Endothelial cell (in vitro differentiated cells): ENCODE results near the gene MYH7. TPM values are rescaled to one million over a fixed set of nuclear protein-coding genes. Genes with fewer than 3 reads are reported as not detected.

Experiments
- DNase-seq: peaks from one replicate; pipeline ENCODE4 v3.0.0; 2021; ENCODE audit warnings: low spot score
- H3K27ac Mint-ChIP-seq: one replicate; pipeline ENCODE4 v1.8.0; 2021; ENCODE audit warnings: mixed read lengths, inconsistent platforms; ENCODE audit not compliant: unreplicated experiment
- H3K27me3 Mint-ChIP-seq: one replicate; pipeline ENCODE4 v1.8.0; 2021; ENCODE audit warnings: mild to moderate bottlenecking, moderate library complexity, mixed read lengths, inconsistent platforms; ENCODE audit not compliant: unreplicated experiment
- H3K36me3 Mint-ChIP-seq: one replicate; pipeline ENCODE4 v1.8.0; 2021; ENCODE audit warnings: mild to moderate bottlenecking, low read depth, mixed read lengths, inconsistent platforms; ENCODE audit not compliant: unreplicated experiment
- H3K4me1 Mint-ChIP-seq: one replicate; pipeline ENCODE4 v1.8.0; 2021; ENCODE audit warnings: mild to moderate bottlenecking, mixed read lengths, inconsistent platforms; ENCODE audit not compliant: unreplicated experiment
- H3K4me3 Mint-ChIP-seq: one replicate; pipeline ENCODE4 v1.8.0; 2021; ENCODE audit warnings: mild to moderate bottlenecking, mixed read lengths, inconsistent platforms; ENCODE audit not compliant: unreplicated experiment
- H3K9me3 Mint-ChIP-seq: one replicate; pipeline ENCODE4 v1.8.0; 2021; ENCODE audit warnings: mixed read lengths, inconsistent platforms; ENCODE audit not compliant: unreplicated experiment
- total RNA-seq: library from RNA; stranded (reverse); fragmentation: NEBNext Ultra II Directional; extraction: Animal tissue kit (Norgen Biotek cat#: 25700); gene quantifications from one replicate; pipeline ENCODE4 v1.2.1, GENCODE V29; 2021; ENCODE audit not compliant: unreplicated experiment
- TF ChIP-seq, protein P1 (sequence below): fragments of 200-600 bp; sonication (generic); IDR thresholded peaks from one replicate; pipeline ENCODE4 v1.5.0; 2021; ENCODE audit warnings: antibody characterized with exemption; ENCODE audit not compliant: unreplicated experiment

Gene MYH7
- total RNA-seq, 1 donor from 2014 or later = 0.18 TPM

DNA sequence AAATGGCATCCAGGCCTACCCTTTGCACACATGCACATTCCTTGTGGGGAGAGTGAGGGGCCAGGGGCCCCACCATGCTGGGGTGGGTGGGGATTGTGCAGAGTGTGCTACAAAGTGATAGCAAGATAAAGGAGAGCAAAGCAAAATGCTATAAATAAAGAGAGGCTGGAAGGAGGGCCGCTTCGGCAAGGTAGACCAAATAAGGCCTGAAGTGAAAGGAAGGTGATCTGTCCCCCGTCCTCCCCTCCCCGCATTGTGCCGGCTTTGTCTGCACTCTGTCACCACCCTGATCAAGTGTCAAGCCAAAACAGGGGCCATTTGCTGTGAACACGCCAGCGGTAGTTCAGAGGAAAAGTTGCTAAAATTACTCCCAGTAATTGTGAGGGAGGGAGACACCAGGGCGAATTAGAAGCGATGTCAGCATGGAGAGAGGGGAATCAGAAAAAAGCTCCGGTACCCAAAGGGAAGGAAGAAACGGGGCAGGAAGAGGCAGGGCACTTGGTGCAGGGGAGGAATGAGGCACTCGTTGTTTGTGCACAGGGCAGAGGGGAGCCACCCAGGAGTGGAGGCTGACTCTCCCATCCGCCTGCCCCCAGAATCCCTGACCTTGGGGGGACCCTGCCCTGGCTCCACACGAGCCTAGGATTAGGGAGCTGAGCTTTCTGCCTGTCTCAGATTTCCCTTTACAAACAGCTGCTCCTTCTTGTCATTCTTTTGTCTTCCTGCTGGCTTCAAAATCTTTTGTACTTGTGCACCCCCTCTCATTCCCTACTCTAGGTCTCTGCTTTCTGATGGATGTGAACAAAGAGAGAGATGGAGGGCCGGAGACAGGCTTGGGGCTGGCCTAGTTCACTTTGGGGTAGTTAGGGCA is 2.9 kb upstream of the MYH7 start:
- TF ChIP-seq, protein P1, sequence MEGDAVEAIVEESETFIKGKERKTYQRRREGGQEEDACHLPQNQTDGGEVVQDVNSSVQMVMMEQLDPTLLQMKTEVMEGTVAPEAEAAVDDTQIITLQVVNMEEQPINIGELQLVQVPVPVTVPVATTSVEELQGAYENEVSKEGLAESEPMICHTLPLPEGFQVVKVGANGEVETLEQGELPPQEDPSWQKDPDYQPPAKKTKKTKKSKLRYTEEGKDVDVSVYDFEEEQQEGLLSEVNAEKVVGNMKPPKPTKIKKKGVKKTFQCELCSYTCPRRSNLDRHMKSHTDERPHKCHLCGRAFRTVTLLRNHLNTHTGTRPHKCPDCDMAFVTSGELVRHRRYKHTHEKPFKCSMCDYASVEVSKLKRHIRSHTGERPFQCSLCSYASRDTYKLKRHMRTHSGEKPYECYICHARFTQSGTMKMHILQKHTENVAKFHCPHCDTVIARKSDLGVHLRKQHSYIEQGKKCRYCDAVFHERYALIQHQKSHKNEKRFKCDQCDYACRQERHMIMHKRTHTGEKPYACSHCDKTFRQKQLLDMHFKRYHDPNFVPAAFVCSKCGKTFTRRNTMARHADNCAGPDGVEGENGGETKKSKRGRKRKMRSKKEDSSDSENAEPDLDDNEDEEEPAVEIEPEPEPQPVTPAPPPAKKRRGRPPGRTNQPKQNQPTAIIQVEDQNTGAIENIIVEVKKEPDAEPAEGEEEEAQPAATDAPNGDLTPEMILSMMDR = no peak
- peaks cover 10% of the 10 kb centered on the region for H3K27me3 Mint-ChIP-seq
- no peak overlapping the region for H3K4me3 Mint-ChIP-seq
- no peaks in the 10 kb centered on the region for H3K36me3 Mint-ChIP-seq
- H3K27ac Mint-ChIP-seq = no peak overlapping the region
- peaks cover 50% of the 10 kb centered on the region for H3K4me1 Mint-ChIP-seq
- no peaks in the 10 kb centered on the region for H3K9me3 Mint-ChIP-seq
- no peak for DNase-seq

DNA sequence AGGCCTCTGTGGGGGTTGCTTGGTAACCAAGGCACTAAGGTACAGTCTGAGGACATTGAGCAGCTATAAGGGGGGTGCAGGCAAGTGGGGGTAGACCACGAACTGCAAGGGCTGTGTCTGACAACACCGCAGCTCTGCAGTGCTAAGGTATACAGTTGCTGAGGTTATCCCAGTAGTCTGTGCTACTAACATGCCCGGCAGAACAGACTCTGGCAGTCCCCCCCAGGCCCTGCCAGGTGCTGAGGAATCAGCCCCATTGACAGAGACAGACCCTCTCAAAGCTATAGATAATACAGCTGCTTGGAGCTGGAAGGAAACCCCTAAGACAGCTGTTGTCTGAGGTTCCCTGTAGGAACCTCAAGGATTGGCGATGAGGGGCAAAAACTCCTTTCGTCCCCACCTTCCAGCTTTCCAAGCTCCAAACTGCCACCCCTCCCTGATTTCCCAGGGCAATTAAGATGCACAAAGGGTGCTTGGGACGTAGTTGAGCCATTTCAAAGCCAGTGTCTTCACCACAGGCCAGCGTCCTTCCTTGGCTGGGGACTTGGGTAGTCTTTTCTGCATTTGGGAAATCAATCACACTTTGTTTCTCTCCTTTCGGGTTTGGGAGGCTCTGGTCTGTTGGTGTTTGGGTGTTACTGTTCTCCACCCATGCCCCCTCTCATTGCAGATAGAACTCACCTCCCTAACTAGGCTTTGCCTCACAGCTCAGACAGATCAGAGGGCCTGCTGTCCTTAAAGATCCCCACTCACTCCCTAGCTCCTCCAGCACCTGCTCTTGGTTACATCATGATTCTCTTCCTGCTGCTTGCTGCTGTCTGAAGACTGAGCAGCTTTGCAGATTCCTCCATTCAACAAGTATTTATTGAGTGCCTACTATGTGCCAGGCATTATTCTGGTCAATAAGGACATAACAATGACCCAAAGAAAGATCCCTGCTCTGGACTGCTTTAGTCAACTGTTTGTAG is 2.0 kb upstream of the MYH7 start:
- H3K36me3 Mint-ChIP-seq = no peaks in the 10 kb centered on the region
- H3K27ac Mint-ChIP-seq = no peak overlapping the region
- DNase-seq = no peak
- TF ChIP-seq, protein P1 = no peak
- H3K4me1 Mint-ChIP-seq = peaks cover 41% of the 10 kb centered on the region
- peaks cover 9% of the 10 kb centered on the region for H3K27me3 Mint-ChIP-seq
- no peaks in the 10 kb centered on the region for H3K9me3 Mint-ChIP-seq
- no peak overlapping the region for H3K4me3 Mint-ChIP-seq

DNA sequence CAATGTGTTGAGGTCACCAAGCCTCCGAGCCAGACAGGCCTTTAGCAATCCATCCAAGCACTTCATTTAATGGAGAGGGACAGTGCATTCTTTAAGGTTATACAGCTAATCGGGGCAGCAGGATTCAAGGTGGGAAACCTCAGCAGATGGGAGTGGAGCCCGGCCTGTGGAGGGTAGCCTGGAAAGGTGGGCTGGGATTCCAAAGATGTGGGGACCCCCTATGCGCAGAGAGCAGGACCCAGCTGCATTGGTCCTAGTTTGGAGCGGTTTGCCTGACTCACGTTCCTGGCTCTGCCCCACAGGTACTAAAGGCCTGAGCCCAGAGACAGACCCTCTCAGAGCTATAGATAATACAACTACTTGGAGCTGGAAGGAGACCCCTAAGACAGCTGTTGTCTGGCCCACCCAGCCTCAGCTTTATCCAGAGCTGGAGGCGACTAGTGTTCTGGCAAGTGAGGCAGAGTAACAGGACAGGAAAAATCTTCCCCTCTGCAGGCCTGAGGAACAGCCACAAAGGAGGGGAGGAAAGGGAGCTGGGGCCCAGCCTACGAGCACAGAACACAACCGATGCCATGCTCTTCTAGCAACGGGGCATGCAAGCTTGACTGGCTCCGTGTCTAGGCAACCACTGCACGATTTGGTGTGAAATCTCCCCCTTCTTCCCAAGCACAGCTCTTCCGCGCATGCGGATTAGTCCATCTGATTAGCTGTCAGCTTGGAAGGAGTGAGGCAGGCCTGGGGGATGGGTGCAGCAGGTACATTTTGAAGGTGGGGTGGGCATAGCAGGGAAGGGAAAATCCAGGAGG is 1.1 kb upstream of the MYH7 start:
- no peak overlapping the region for H3K27ac Mint-ChIP-seq
- DNase-seq = no peak
- H3K4me1 Mint-ChIP-seq = peaks cover 41% of the 10 kb centered on the region
- no peak overlapping the region for H3K4me3 Mint-ChIP-seq
- no peaks in the 10 kb centered on the region for H3K9me3 Mint-ChIP-seq
- H3K27me3 Mint-ChIP-seq = peaks cover 10% of the 10 kb centered on the region
- TF ChIP-seq, protein P1 = no peak
- H3K36me3 Mint-ChIP-seq = peaks cover 3% of the 10 kb centered on the region

DNA sequence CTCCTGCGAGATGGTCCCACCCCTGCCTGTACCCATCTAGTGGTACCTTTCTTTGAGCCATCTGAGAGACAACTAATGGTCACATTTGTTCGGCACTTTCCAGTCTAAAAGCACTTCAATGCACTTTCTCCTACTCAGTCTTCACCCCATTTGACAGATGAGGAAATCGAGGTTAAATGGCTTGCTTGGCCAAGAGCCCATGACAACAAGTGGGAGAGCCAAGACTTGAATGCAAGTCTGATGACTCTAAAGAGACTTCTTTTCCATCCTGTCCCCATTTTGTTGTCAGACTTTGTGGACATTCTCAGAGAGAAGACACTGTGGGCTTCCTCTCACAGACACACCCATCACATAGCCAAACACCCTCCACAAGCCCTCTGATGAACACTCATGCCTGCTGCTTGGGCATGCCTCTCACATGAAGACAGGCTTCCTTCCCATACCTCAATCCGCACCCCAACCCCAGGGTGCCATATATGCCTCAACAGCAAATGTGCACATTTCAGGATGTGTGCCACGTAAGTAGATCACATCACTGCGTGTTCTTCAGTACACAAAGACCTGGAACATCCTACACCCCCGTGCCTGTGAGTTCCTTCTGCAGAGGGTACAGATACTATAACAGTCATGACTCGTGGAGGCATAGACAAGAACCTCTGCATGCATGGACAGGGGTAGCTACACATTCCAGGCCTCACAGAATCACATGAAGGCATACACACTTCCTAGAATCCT is 805 bp downstream of the MYH7 start:
- Mint-ChIP-seq H3K27me3 (peaks cover 14% of the 10 kb centered on the region), H3K9me3 (no peaks in the 10 kb centered on the region), H3K4me3 (peak overlapping the region; percentile 26), H3K4me1 (peaks cover 34% of the 10 kb centered on the region), H3K27ac (peak overlapping the region; percentile 1), H3K36me3 (peaks cover 3% of the 10 kb centered on the region)
- TF ChIP-seq, protein P1 = no peak
- no peak for DNase-seq
